ENCODE measurements around the gene CLEC4F. TPM values are rescaled to one million over a fixed set of nuclear protein-coding genes. Genes with fewer than 3 reads are reported as not detected.

Gene CLEC4F
- not detected for polyA plus RNA-seq (2013, experiment 1 of 2)
- polyA plus RNA-seq (2013, experiment 2 of 2), result not detected

GRCh38 chr2:70820499-70820898 lies at the start of gene CLEC4F:
Gene CLEC4F (minus strand): TSS chr2:70820599. CDS start chr2:70820523, 76 bp downstream.
- 80 to 83% methylated on average over 7 of the region's 7 CpGs for WGBS, 2 experiments (ENCODE audit: insufficient coverage in 2 of 2)
- no peaks in the 10 kb centered on the region for H3K4me1 ChIP-seq (ENCODE audit: control insufficient read depth, insufficient read depth, low read length, poor library complexity, severe bottlenecking)
- no peak within 1 kb of the TSS for H3K27ac ChIP-seq (ENCODE audit: low read depth, low read length, severe bottlenecking)
- no peak within 1 kb of the TSS for H3K4me3 ChIP-seq (ENCODE audit: extremely low read depth, insufficient read depth, low read length, poor library complexity, severe bottlenecking)
- H3K9me3 ChIP-seq (ENCODE audit: control insufficient read depth, low read length), result no peaks in the 10 kb centered on the region
- no peaks in the 10 kb centered on the region for H3K36me3 ChIP-seq (ENCODE audit: control insufficient read depth, insufficient read depth, low read length)

- Histone ChIP-seq H3K9me3 (ENCODE audit: control insufficient read depth, low read length) (no peaks in the 10 kb centered on the region), H3K36me3 (ENCODE audit: control insufficient read depth, insufficient read depth, low read length) (no peaks in the 10 kb centered on the region), H3K4me1 (ENCODE audit: control insufficient read depth, insufficient read depth, low read length, poor library complexity, severe bottlenecking) (no peaks in the 10 kb centered on the region), H3K27ac (ENCODE audit: low read depth, low read length, severe bottlenecking) (no peak overlapping the region), H3K4me3 (ENCODE audit: extremely low read depth, insufficient read depth, low read length, poor library complexity, severe bottlenecking) (no peak overlapping the region)
- WGBS, 2 experiments (ENCODE audit: insufficient coverage in 2 of 2), result no CpG with 5 or more reads among the region's 1 CpG
These were observed 48.6 kb upstream of the CLEC4F start for GRCh38 chr2:70868970-70869369.

- H3K36me3 ChIP-seq (ENCODE audit: control insufficient read depth, insufficient read depth, low read length), result no peaks in the 10 kb centered on the region
- H3K9me3 ChIP-seq (ENCODE audit: control insufficient read depth, low read length), result no peaks in the 10 kb centered on the region
- no peaks in the 10 kb centered on the region for H3K4me1 ChIP-seq (ENCODE audit: control insufficient read depth, insufficient read depth, low read length, poor library complexity, severe bottlenecking)
- no peak overlapping the region for H3K27ac ChIP-seq (ENCODE audit: low read depth, low read length, severe bottlenecking)
- no peak overlapping the region for H3K4me3 ChIP-seq (ENCODE audit: extremely low read depth, insufficient read depth, low read length, poor library complexity, severe bottlenecking)
- 29 to 33% methylated on average over 17 to 19 of the region's 21 CpGs for WGBS, 2 experiments (ENCODE audit: insufficient coverage in 2 of 2)
These were observed 41.6 kb upstream of the CLEC4F start for GRCh38 chr2:70861777-70862625.

GRCh38 chr2:70855667-70856066 lies 35.3 kb upstream of the CLEC4F start:
- H3K36me3 ChIP-seq (ENCODE audit: control insufficient read depth, insufficient read depth, low read length), result no peaks in the 10 kb centered on the region
- H3K27ac ChIP-seq (ENCODE audit: low read depth, low read length, severe bottlenecking), result no peak overlapping the region
- no peaks in the 10 kb centered on the region for H3K4me1 ChIP-seq (ENCODE audit: control insufficient read depth, insufficient read depth, low read length, poor library complexity, severe bottlenecking)
- no peaks in the 10 kb centered on the region for H3K9me3 ChIP-seq (ENCODE audit: control insufficient read depth, low read length)
- H3K4me3 ChIP-seq (ENCODE audit: extremely low read depth, insufficient read depth, low read length, poor library complexity, severe bottlenecking), result no peak overlapping the region
- 83% methylated on average over 1 of the region's 1 CpG; no CpG with 5 or more reads in 1 of the 2 experiments for WGBS, 2 experiments (ENCODE audit: insufficient coverage in 2 of 2)

GRCh38 chr2:70854411-70854810 lies 34.0 kb upstream of the CLEC4F start:
- 90 to 100% methylated on average over 3 of the region's 4 CpGs for WGBS, 2 experiments (ENCODE audit: insufficient coverage in 2 of 2)
- Histone ChIP-seq H3K9me3 (ENCODE audit: control insufficient read depth, low read length) (no peaks in the 10 kb centered on the region), H3K36me3 (ENCODE audit: control insufficient read depth, insufficient read depth, low read length) (no peaks in the 10 kb centered on the region), H3K4me3 (ENCODE audit: extremely low read depth, insufficient read depth, low read length, poor library complexity, severe bottlenecking) (no peak overlapping the region), H3K4me1 (ENCODE audit: control insufficient read depth, insufficient read depth, low read length, poor library complexity, severe bottlenecking) (no peaks in the 10 kb centered on the region), H3K27ac (ENCODE audit: low read depth, low read length, severe bottlenecking) (no peak overlapping the region)

- H3K4me3 ChIP-seq (ENCODE audit: extremely low read depth, insufficient read depth, low read length, poor library complexity, severe bottlenecking), result no peak overlapping the region
- H3K27ac ChIP-seq (ENCODE audit: low read depth, low read length, severe bottlenecking), result no peak overlapping the region
- H3K9me3 ChIP-seq (ENCODE audit: control insufficient read depth, low read length), result no peaks in the 10 kb centered on the region
- H3K4me1 ChIP-seq (ENCODE audit: control insufficient read depth, insufficient read depth, low read length, poor library complexity, severe bottlenecking), result no peaks in the 10 kb centered on the region
- no CpG with 5 or more reads among the region's 1 CpG for WGBS, 2 experiments (ENCODE audit: insufficient coverage in 2 of 2)
- no peaks in the 10 kb centered on the region for H3K36me3 ChIP-seq (ENCODE audit: control insufficient read depth, insufficient read depth, low read length)
These were observed 32.4 kb upstream of the CLEC4F start for GRCh38 chr2:70852824-70853223.

GRCh38 chr2:70851704-70852103 lies 31.3 kb upstream of the CLEC4F start:
- 45 to 76% methylated on average over 2 to 3 of the region's 4 CpGs for WGBS, 2 experiments (ENCODE audit: insufficient coverage in 2 of 2)
- Histone ChIP-seq H3K27ac (ENCODE audit: low read depth, low read length, severe bottlenecking) (no peak overlapping the region), H3K4me1 (ENCODE audit: control insufficient read depth, insufficient read depth, low read length, poor library complexity, severe bottlenecking) (no peaks in the 10 kb centered on the region), H3K36me3 (ENCODE audit: control insufficient read depth, insufficient read depth, low read length) (no peaks in the 10 kb centered on the region), H3K4me3 (ENCODE audit: extremely low read depth, insufficient read depth, low read length, poor library complexity, severe bottlenecking) (no peak overlapping the region), H3K9me3 (ENCODE audit: control insufficient read depth, low read length) (no peaks in the 10 kb centered on the region)

GRCh38 chr2:70850925-70851324 lies 30.5 kb upstream of the CLEC4F start:
- no peaks in the 10 kb centered on the region for H3K36me3 ChIP-seq (ENCODE audit: control insufficient read depth, insufficient read depth, low read length)
- H3K27ac ChIP-seq (ENCODE audit: low read depth, low read length, severe bottlenecking), result no peak overlapping the region
- no peaks in the 10 kb centered on the region for H3K4me1 ChIP-seq (ENCODE audit: control insufficient read depth, insufficient read depth, low read length, poor library complexity, severe bottlenecking)
- no peaks in the 10 kb centered on the region for H3K9me3 ChIP-seq (ENCODE audit: control insufficient read depth, low read length)
- H3K4me3 ChIP-seq (ENCODE audit: extremely low read depth, insufficient read depth, low read length, poor library complexity, severe bottlenecking), result no peak overlapping the region
- 80 to 92% methylated on average over 1 of the region's 2 CpGs for WGBS, 2 experiments (ENCODE audit: insufficient coverage in 2 of 2)

GRCh38 chr2:70842401-70842800 lies 22.0 kb upstream of the CLEC4F start:
- Histone ChIP-seq H3K27ac (ENCODE audit: low read depth, low read length, severe bottlenecking) (no peak overlapping the region), H3K9me3 (ENCODE audit: control insufficient read depth, low read length) (no peaks in the 10 kb centered on the region), H3K4me3 (ENCODE audit: extremely low read depth, insufficient read depth, low read length, poor library complexity, severe bottlenecking) (no peak overlapping the region), H3K36me3 (ENCODE audit: control insufficient read depth, insufficient read depth, low read length) (no peaks in the 10 kb centered on the region), H3K4me1 (ENCODE audit: control insufficient read depth, insufficient read depth, low read length, poor library complexity, severe bottlenecking) (no peaks in the 10 kb centered on the region)
- WGBS, 2 experiments (ENCODE audit: insufficient coverage in 2 of 2), result 88 to 94% methylated on average over 5 to 7 of the region's 7 CpGs

- Histone ChIP-seq H3K27ac (ENCODE audit: low read depth, low read length, severe bottlenecking) (no peak overlapping the region), H3K4me3 (ENCODE audit: extremely low read depth, insufficient read depth, low read length, poor library complexity, severe bottlenecking) (no peak overlapping the region), H3K4me1 (ENCODE audit: control insufficient read depth, insufficient read depth, low read length, poor library complexity, severe bottlenecking) (no peaks in the 10 kb centered on the region), H3K9me3 (ENCODE audit: control insufficient read depth, low read length) (no peaks in the 10 kb centered on the region), H3K36me3 (ENCODE audit: control insufficient read depth, insufficient read depth, low read length) (no peaks in the 10 kb centered on the region)
- 89% methylated on average over 5 to 7 of the region's 10 CpGs for WGBS, 2 experiments (ENCODE audit: insufficient coverage in 2 of 2)
These were observed 17.9 kb upstream of the CLEC4F start for GRCh38 chr2:70837980-70838925.
